Measurements from ENCODE around the gene FABP1. TPM values are rescaled to one million over a fixed set of nuclear protein-coding genes. Genes with fewer than 3 reads are reported as not detected.
A peak's percentile ranks its signal among the peaks of the same experiment; 100 is the strongest.

The FABP1 gene
- total and polyA plus RNA-seq, 2 of the 8 experiments (the other 6 are each of a cell fraction or from before 2014, with no cell fraction given) = 0.09 TPM; not detected in 1

GRCh38 chr2:88115825-88116518, 11.9 kb downstream of the FABP1 start:
- no peaks in the 10 kb centered on the region for H3K36me3 ChIP-seq (ENCODE audit: control insufficient read depth in 2 of 4, insufficient read depth in 4 of 4, low read length in 3 of 4)
- H3K4me1 ChIP-seq (replicated peaks in 1 of 4; ENCODE audit: control insufficient read depth in 3 of 4, insufficient read depth in 4 of 4, low read length in 3 of 4) = no peaks in the 10 kb centered on the region; a peak in 1 of 7 replicates
- FAIRE-seq = no peak
- 92% methylated on average over 10 of the region's 10 CpGs; no CpG with 5 or more reads in 1 of the 2 experiments for WGBS, 2 experiments (ENCODE audit: extremely low coverage in 1 of 2, insufficient coverage in 1 of 2, insufficient read length in 1 of 2, insufficient replicate concordance in 2 of 2, low coverage in 1 of 2, low lambda C conversion rate in 2 of 2, missing lambda C conversion rate in 1 of 2)
- no peak overlapping the region for H3K4me2 ChIP-seq (ENCODE audit: insufficient read depth in 1 of 2, low read depth in 2 of 2, low read length in 2 of 2)
- no peaks in the 10 kb centered on the region for H3K79me2 ChIP-seq (ENCODE audit: control insufficient read depth in 1 of 2, insufficient read depth in 2 of 2, low read length in 2 of 2)
- no peak overlapping the region for H4K5ac ChIP-seq (ENCODE audit: insufficient read length, low read depth, low read length)
- ChIA-PET POLR2A (ENCODE audit: partially characterized antibody) (interaction anchor here (1.2 to 1.5 kb wide), 2 partner anchors 16 to 37 kb away, joined by 3 read pairs; no protein-coding TSS in a partner anchor), CTCF (ENCODE audit: partially characterized antibody) (interaction anchor here (0.7 to 3.0 kb wide), 2 partner anchors 10 to 56 kb away, joined by 5 to 13 read pairs; no protein-coding TSS in a partner anchor)
- no peak overlapping the region for H3K18ac ChIP-seq (ENCODE audit: extremely low read depth, low read length)
- no peaks in the 10 kb centered on the region for H3K23me2 ChIP-seq (ENCODE audit: low read depth, low read length)
- no peak overlapping the region; a peak in 1 of 7 replicates for H3K9ac ChIP-seq (replicated peaks in 1 of 4; ENCODE audit: extremely low read depth in 1 of 4, low read depth in 3 of 4, low read length in 3 of 4)
- H3K4me3 ChIP-seq (ENCODE audit: extremely low read depth in 1 of 4, insufficient read depth in 2 of 4, low read depth in 3 of 4, low read length in 4 of 4) = no peak overlapping the region
- 0 out of 2 replicates have a peak overlapping the region, but pooled peaks have one; percentile 3 for H2AFZ ChIP-seq (ENCODE audit: low read length)
- no peak overlapping the region; the same call in 1 of the 2 replicates for H2BK5ac ChIP-seq (ENCODE audit: low read depth, low read length)
- H2BK15ac ChIP-seq (ENCODE audit: low read length) = no peak overlapping the region
- no peak overlapping the region for H3K56ac ChIP-seq (replicated peaks; ENCODE audit: insufficient read length, low read depth, low read length)
- no peaks in the 10 kb centered on the region for H3K27me3 ChIP-seq (replicated peaks in 1 of 4; ENCODE audit: control insufficient read depth in 3 of 4, extremely low read depth in 1 of 4, insufficient read depth in 3 of 4, low read length in 3 of 4)
- no peaks in the 10 kb centered on the region for H3K9me3 ChIP-seq (ENCODE audit: insufficient read depth in 2 of 2, low read depth in 1 of 2, low read length in 1 of 2)
- no peak for DNase-seq (ENCODE audit: low read depth in 1 of 2, low spot score in 2 of 2)
- no peaks in the 10 kb centered on the region for H3K79me1 ChIP-seq (ENCODE audit: low read depth, low read length)
- H2AK5ac ChIP-seq (ENCODE audit: low read depth, low read length) = no peak overlapping the region
- no peak overlapping the region for H2BK12ac ChIP-seq (ENCODE audit: low read depth, low read length)
- H4K20me1 ChIP-seq (replicated peaks in 1 of 2; ENCODE audit: control insufficient read depth in 1 of 2, insufficient read depth in 2 of 2, low read length in 2 of 2) = no peaks in the 10 kb centered on the region
- no peak overlapping the region for H2BK120ac ChIP-seq (replicated peaks; ENCODE audit: low read depth, low read length)
- no peak overlapping the region for H3K14ac ChIP-seq (ENCODE audit: insufficient read length)
- H3K27ac ChIP-seq (ENCODE audit: low read depth, low read length) = no peak overlapping the region
- H3K23ac ChIP-seq (ENCODE audit: insufficient read length) = no peak overlapping the region
- no peak overlapping the region for H3K4ac ChIP-seq (replicated peaks; ENCODE audit: insufficient read length, low read depth, low read length)
- H4K91ac ChIP-seq (replicated peaks; ENCODE audit: insufficient read length, low read length) = no peak overlapping the region
- no peak overlapping the region for H4K8ac ChIP-seq (ENCODE audit: extremely low read depth, insufficient read depth, low read length)
- no peak overlapping the region for H2BK20ac ChIP-seq (ENCODE audit: low read length)
- no peak for TF ChIP-seq EZH2 (IDR thresholded peaks at IDR 0.05; ENCODE audit: low read depth, low read length, severe bottlenecking)
- TF ChIP-seq JUN (IDR thresholded peaks at IDR 0.05; ENCODE audit: low read depth, low read length) = no peak
- TF ChIP-seq POLR2AphosphoS5 (IDR thresholded peaks at IDR 0.05; ENCODE audit: low read depth, low read length) = no peak
- TF ChIP-seq BACH1 (IDR thresholded peaks at IDR 0.05; ENCODE audit: low read length) = no peak
- no peak for TF ChIP-seq GTF2F1 (IDR thresholded peaks at IDR 0.05; ENCODE audit: borderline replicate concordance, low read depth, low read length)
- no peak for TF ChIP-seq KDM5A (IDR thresholded peaks at IDR 0.05; ENCODE audit: low read length)
- no peak for TF ChIP-seq EGR1 (IDR thresholded peaks at IDR 0.05; ENCODE audit: borderline replicate concordance, low read depth, low read length)
- TF ChIP-seq SP1 (IDR thresholded peaks at IDR 0.05; ENCODE audit: low read depth, low read length) = no peak
- TF ChIP-seq CTBP2 (IDR thresholded peaks at IDR 0.05; ENCODE audit: borderline replicate concordance, insufficient read depth, insufficient read length, low read length) = no peak
- TF ChIP-seq TAF7 (optimal IDR thresholded peaks at IDR 0.05; ENCODE audit: borderline replicate concordance, low read depth, low read length) = no peak
- TF ChIP-seq YY1 (IDR thresholded peaks at IDR 0.05; ENCODE audit: low read depth, low read length) = no peak
- TF ChIP-seq SRF (IDR thresholded peaks at IDR 0.05; ENCODE audit: low read depth, low read length) = no peak
- TF ChIP-seq ATF3 (IDR thresholded peaks at IDR 0.05; ENCODE audit: insufficient read depth, low read depth, low read length) = no peak

All from H1 (cell line).